Neural cell (in vitro differentiated cells): Measurements from ENCODE around the gene LSM5. TPM values are rescaled to one million over a fixed set of nuclear protein-coding genes. Genes with fewer than 3 reads are reported as not detected.

Experiments used
- H2AFZ ChIP-seq: fragments of 200-600, 300-800 bp; sonication (generic), shearing (Covaris generic); 2 replicates; pipeline ENCODE4 v1.6.0; 2014; ENCODE audit warnings: low read depth, mild to moderate bottlenecking, antibody characterized with exemption, low read length, moderate library complexity
- H3F3A ChIP-seq: fragments of 200-600 bp; shearing (Covaris generic); 2 replicates; pipeline ENCODE4 v1.6.1; 2016; ENCODE audit warnings: mild to moderate bottlenecking, moderate library complexity, mixed read lengths, antibody characterized with exemption, low read length; ENCODE audit not compliant: insufficient read depth, poor library complexity, severe bottlenecking
- H3K27ac ChIP-seq: fragments of 200-600, 300-800 bp; sonication (generic), shearing (Covaris generic); 2 replicates; pipeline ENCODE4 v1.5.1; 2014; ENCODE audit warnings: mild to moderate bottlenecking, low read length, moderate library complexity
- H3K27me3 ChIP-seq: fragments of 300-800, 200-600 bp; sonication (generic), shearing (Covaris generic); 2 replicates; pipeline ENCODE4 v1.6.0; 2014; ENCODE audit warnings: mild to moderate bottlenecking, low read depth, low read length, moderate library complexity; ENCODE audit not compliant: insufficient read depth
- H3K36me3 ChIP-seq: fragments of 300-800, 200-600 bp; sonication (generic), shearing (Covaris generic); 2 replicates; pipeline ENCODE4 v1.5.1; 2014; ENCODE audit warnings: mild to moderate bottlenecking, antibody characterized with exemption, low read length, moderate library complexity; ENCODE audit not compliant: insufficient read depth
- H3K4me2 ChIP-seq: fragments of 300-800, 200-600 bp; sonication (generic), shearing (Covaris generic); 2 replicates; pipeline ENCODE4 v1.6.0; 2014; ENCODE audit warnings: mild to moderate bottlenecking, low read length
- H3K4me3 ChIP-seq: fragments of 300-800, 200-600 bp; sonication (generic), shearing (Covaris generic); 2 replicates; pipeline ENCODE4 v1.5.1; 2014; ENCODE audit warnings: mild to moderate bottlenecking, low read length, moderate library complexity
- H3K79me2 ChIP-seq: fragments of 200-600 bp; shearing (Covaris generic); replicated peaks from 2 replicates; pipeline ENCODE4 v1.6.0; 2014; ENCODE audit warnings: mild to moderate bottlenecking, low read length, moderate library complexity; ENCODE audit not compliant: insufficient read depth
- H3K9ac ChIP-seq: fragments of 300-800, 200-600 bp; sonication (generic), shearing (Covaris generic); 2 replicates; pipeline ENCODE4 v1.6.1; 2016; ENCODE audit warnings: mild to moderate bottlenecking, low read length, mixed read lengths
- H3K9me2 ChIP-seq: fragments of 200-600 bp; shearing (Covaris generic); 2 replicates; pipeline ENCODE4 v1.6.1; 2016; ENCODE audit warnings: mild to moderate bottlenecking, low read length, mixed read lengths; ENCODE audit not compliant: insufficient read depth
- H3K9me3 ChIP-seq: fragments of 200-600, 300-800 bp; sonication (generic), shearing (Covaris generic); 2 replicates; pipeline ENCODE4 v1.6.1; 2016; ENCODE audit warnings: mild to moderate bottlenecking, mixed run types, low read length, moderate library complexity, mixed read lengths
- H4K20me1 ChIP-seq: fragments of 200-600 bp; shearing (Covaris generic); 2 replicates; pipeline ENCODE4 v1.6.1; 2016; ENCODE audit warnings: mild to moderate bottlenecking, mixed run types; ENCODE audit not compliant: insufficient read depth
- EP300 ChIP-seq: fragments of 450-650 bp; conservative IDR thresholded peaks from 2 replicates; pipeline ENCODE4 v1.6.1; 2014; ENCODE audit warnings: antibody characterized with exemption, mild to moderate bottlenecking, moderate library complexity; ENCODE audit not compliant: poor library complexity, severe bottlenecking
- EZH2 ChIP-seq: fragments of 200-600, 300-800 bp; shearing (Covaris generic), sonication (generic); IDR thresholded peaks from 2 replicates; pipeline ENCODE4 v1.6.1; 2014; ENCODE audit warnings: antibody characterized with exemption, low read length, borderline replicate concordance, mild to moderate bottlenecking; ENCODE audit not compliant: insufficient read depth, poor library complexity, severe bottlenecking
- MXI1 ChIP-seq: fragments of 450-650 bp; conservative IDR thresholded peaks from 2 replicates; pipeline ENCODE4 v1.6.1; 2014; ENCODE audit warnings: antibody characterized with exemption, mild to moderate bottlenecking; ENCODE audit not compliant: poor library complexity, severe bottlenecking
- POLR2AphosphoS5 ChIP-seq: IDR thresholded peaks from 2 replicates; pipeline ENCODE4 v1.6.1; 2012
- RAD21 ChIP-seq: fragments of 450-650 bp; conservative IDR thresholded peaks from 2 replicates; pipeline ENCODE4 v1.6.1; 2014; ENCODE audit warnings: antibody characterized with exemption, mild to moderate bottlenecking, moderate library complexity
- SMC3 ChIP-seq: fragments of 450-650 bp; conservative IDR thresholded peaks from 2 replicates; pipeline ENCODE4 v1.6.1; 2014; ENCODE audit warnings: antibody characterized with exemption, mild to moderate bottlenecking, moderate library complexity; ENCODE audit not compliant: poor library complexity
- TAF1 ChIP-seq: IDR thresholded peaks from 2 replicates; pipeline ENCODE4 v1.6.1; 2012; ENCODE audit warnings: low read depth
- polyA plus RNA-seq: library from polyadenylated mRNA; depleted of rRNA; stranded (reverse); fragments of >200 nt; gene quantifications from 2 replicates; pipeline ENCODE4 v1.2.3, GENCODE V29; 2014
- TF ChIP-seq, protein P1 (sequence below): IDR thresholded peaks from 2 replicates; pipeline ENCODE4 v1.6.1; 2012; ENCODE audit warnings: borderline replicate concordance
- TF ChIP-seq, protein P2 (sequence below): fragments of 450-650 bp; IDR thresholded peaks from 2 replicates; pipeline ENCODE4 v1.5.1; 2014; ENCODE audit warnings: antibody characterized with exemption, mild to moderate bottlenecking, moderate library complexity; ENCODE audit not compliant: poor library complexity, severe bottlenecking

Gene LSM5
- polyA plus RNA-seq, 1 donor from 2014 or later = 100 TPM

DNA sequence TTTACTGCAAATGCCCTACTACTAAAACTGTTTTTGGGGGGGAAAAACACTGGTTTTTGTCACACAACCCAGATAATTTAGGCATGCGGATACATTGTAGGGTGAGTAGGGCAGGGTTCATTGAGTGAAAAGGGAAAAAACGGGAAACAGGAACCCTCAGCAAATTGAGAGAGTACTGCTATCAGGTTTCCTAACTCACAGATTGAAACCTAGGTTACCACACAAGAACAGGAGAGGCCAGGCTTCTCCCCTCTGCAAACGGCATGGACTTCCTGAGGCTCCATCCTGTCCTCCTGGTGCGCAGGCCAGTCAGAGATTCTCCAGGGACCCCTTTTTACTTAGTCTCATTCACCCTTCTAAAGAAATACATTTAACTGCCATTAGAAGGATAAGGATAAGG is 35.7 kb upstream of the LSM5 start:
- H2AFZ ChIP-seq = no peak overlapping the region
- H4K20me1 ChIP-seq = no peaks in the 10 kb centered on the region
- no peak overlapping the region for H3K4me3 ChIP-seq
- no peaks in the 10 kb centered on the region for H3K9me3 ChIP-seq
- H3K79me2 ChIP-seq = no peaks in the 10 kb centered on the region
- H3F3A ChIP-seq = no peaks in the 10 kb centered on the region
- H3K9me2 ChIP-seq = no peaks in the 10 kb centered on the region
- H3K36me3 ChIP-seq = no peaks in the 10 kb centered on the region
- TF ChIP-seq TAF1 = no peak
- no peak for TF ChIP-seq POLR2AphosphoS5
- TF ChIP-seq, protein P1, sequence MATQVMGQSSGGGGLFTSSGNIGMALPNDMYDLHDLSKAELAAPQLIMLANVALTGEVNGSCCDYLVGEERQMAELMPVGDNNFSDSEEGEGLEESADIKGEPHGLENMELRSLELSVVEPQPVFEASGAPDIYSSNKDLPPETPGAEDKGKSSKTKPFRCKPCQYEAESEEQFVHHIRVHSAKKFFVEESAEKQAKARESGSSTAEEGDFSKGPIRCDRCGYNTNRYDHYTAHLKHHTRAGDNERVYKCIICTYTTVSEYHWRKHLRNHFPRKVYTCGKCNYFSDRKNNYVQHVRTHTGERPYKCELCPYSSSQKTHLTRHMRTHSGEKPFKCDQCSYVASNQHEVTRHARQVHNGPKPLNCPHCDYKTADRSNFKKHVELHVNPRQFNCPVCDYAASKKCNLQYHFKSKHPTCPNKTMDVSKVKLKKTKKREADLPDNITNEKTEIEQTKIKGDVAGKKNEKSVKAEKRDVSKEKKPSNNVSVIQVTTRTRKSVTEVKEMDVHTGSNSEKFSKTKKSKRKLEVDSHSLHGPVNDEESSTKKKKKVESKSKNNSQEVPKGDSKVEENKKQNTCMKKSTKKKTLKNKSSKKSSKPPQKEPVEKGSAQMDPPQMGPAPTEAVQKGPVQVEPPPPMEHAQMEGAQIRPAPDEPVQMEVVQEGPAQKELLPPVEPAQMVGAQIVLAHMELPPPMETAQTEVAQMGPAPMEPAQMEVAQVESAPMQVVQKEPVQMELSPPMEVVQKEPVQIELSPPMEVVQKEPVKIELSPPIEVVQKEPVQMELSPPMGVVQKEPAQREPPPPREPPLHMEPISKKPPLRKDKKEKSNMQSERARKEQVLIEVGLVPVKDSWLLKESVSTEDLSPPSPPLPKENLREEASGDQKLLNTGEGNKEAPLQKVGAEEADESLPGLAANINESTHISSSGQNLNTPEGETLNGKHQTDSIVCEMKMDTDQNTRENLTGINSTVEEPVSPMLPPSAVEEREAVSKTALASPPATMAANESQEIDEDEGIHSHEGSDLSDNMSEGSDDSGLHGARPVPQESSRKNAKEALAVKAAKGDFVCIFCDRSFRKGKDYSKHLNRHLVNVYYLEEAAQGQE = no peak
- TF ChIP-seq, protein P2, sequence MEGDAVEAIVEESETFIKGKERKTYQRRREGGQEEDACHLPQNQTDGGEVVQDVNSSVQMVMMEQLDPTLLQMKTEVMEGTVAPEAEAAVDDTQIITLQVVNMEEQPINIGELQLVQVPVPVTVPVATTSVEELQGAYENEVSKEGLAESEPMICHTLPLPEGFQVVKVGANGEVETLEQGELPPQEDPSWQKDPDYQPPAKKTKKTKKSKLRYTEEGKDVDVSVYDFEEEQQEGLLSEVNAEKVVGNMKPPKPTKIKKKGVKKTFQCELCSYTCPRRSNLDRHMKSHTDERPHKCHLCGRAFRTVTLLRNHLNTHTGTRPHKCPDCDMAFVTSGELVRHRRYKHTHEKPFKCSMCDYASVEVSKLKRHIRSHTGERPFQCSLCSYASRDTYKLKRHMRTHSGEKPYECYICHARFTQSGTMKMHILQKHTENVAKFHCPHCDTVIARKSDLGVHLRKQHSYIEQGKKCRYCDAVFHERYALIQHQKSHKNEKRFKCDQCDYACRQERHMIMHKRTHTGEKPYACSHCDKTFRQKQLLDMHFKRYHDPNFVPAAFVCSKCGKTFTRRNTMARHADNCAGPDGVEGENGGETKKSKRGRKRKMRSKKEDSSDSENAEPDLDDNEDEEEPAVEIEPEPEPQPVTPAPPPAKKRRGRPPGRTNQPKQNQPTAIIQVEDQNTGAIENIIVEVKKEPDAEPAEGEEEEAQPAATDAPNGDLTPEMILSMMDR = no peak
- no peak for TF ChIP-seq SMC3
- no peak for TF ChIP-seq RAD21
- H3K4me2 ChIP-seq = no peak overlapping the region
- H3K9ac ChIP-seq = no peak overlapping the region
- no peak overlapping the region for H3K27ac ChIP-seq
- no peaks in the 10 kb centered on the region for H3K27me3 ChIP-seq

DNA sequence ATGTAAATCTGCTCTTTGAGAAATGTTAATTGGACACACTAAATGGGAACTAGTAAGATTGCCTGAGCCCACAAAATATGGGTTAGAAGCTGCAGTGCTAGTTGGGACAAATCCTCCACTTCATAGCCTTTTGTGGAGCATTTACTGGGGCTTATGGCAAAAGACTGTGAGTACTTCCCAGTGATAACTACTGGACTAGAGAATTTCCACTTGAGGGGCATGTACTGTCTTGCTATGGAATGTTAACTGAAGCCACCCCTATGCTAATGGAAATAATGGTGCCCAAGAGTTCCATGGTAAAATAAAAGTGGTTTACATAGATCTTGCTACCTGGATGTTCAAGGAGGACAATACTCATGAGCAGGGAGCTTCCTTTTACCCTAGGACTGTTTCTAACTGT is 34.5 kb upstream of the LSM5 start:
- Histone ChIP-seq H3K9ac (no peak overlapping the region), H3K9me3 (no peaks in the 10 kb centered on the region), H3K9me2 (no peaks in the 10 kb centered on the region), H3K79me2 (no peaks in the 10 kb centered on the region), H3K4me2 (no peak overlapping the region), H3K27me3 (no peaks in the 10 kb centered on the region), H4K20me1 (no peaks in the 10 kb centered on the region), H2AFZ (no peak overlapping the region), H3K27ac (no peak overlapping the region), H3K36me3 (peaks cover 5% of the 10 kb centered on the region), H3F3A (no peaks in the 10 kb centered on the region), H3K4me3 (no peak overlapping the region)
- TF ChIP-seq EP300 (no peak), POLR2AphosphoS5 (no peak), TAF1 (no peak), EZH2 (no peak), MXI1 (no peak), RAD21 (no peak), SMC3 (no peak)
- TF ChIP-seq, protein P2 = no peak
- TF ChIP-seq, protein P1 = no peak
